ENCODE data around the gene MORC2.

Gene MORC2

DNA sequence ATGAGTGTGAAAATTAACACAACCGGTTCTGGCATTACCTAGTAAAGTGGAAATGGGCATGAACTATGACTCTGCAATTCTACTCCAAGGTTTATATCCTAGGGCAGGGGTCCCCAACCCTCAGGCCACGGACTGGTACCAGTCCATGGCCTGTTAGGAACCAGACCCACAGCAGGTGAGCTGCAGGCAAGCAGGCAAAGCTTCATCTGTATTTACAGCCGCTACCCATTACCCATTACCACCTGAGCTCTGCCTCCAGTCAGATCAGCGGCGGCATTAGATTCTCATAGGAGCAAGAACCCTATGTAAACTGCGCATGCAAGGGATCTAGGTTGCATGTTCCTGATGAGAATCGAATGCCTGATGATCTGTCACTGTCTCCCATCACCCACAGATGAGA lies 49.8 kb downstream of the MORC2 start:
- DNase-seq = no peak

DNA sequence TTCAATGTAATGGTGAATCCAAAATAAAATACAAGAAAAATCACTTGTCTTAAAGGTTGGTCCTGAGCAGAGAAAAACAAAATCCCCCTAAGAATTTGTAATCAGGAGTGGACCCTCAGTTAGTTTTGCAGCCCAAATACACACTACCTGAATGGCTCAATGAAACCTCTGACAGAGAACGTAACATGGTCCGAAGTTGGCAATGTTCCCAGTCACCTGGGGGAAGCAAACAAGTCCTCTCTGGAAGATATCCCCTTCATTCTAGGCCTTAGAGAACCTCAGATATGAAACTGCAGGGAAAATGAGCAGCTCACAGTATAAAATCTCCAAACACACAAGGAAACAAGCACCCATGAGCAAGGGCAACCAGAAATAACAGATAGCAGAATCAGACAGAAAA lies 58.2 kb downstream of the MORC2 start:
- no peak for DNase-seq

DNA sequence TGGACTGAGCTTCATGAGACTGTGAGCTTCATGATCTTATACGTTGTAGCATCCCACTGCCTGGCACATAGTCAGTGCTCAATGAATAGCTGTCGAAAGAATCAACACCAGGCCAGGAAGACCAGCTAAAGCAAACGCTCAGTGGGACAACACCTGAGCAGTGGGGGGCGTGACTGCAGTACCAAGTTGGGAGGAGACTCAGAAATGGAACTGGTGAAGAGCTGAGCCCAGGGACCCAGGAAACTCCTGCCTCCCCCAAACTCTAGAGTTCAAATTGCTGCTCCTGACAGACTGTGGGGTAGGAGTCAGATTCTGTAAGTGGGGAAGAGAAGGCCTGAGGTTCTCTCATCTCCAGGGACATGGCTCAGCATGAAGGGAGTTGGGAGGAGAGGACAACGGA lies 59.3 kb downstream of the MORC2 start:
- no peak for DNase-seq

DNA sequence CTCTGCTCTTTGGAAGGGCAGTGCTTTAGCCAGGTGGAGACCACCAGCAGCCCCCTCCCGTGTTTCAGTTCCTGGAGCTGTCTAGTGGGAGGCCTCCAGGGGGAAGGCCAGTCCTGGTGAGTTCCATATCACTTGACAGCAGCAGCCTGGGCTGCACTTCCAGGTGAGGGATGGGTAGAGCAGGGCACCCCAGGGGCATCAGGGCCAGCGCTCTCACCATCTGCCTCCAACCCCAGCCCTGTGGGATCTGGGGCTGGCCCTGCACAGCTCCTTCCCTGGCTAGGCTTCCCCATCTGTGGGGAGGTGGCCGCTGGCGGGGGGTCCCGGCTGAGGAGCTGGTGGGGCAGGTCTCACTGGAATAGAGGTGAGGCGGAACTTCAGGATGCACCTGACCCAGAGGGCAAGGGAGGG lies 60.5 kb downstream of the MORC2 start:
- no peak for DNase-seq

DNA sequence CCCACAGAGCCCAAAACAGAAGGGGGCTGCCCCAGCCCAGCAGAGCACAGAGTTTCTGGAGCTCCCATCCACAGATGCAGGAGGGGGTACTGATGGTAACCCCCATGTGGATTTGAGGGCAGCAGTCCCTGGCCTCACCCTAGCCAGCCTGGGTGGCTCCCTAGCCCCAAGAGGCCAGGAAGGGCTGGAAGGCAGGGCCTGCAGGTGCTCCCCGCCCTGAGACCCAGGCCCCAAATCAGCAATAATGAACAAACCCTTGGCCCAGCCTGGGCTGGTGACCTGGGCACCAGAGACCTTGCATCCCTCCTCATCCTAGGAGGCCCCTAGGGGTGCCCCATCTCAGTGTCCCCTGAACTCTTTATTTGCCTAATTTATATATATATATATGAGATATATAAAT lies 61.6 kb downstream of the MORC2 start:
- no peak for DNase-seq

DNA sequence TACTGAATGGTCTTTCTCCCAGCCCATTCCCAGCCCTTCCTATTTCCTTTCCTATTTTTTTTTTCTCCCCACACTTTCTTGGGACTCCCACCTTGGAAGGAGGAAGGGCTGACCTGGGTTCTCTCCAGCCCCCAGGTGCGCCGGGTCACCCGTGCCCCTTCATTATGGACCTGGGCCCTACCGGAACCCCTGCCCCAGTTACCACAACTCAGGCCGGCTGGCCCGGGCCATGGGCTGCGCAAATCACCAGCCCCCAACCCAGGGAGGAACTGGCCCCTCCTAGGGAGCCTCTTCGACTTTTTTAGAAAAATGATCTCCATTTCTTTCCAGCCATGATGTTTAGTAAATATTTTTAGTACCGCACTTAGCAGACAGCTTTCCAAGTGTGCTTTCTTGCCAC lies 62.2 kb downstream of the MORC2 start:
- DNase-seq = no peak

DNA sequence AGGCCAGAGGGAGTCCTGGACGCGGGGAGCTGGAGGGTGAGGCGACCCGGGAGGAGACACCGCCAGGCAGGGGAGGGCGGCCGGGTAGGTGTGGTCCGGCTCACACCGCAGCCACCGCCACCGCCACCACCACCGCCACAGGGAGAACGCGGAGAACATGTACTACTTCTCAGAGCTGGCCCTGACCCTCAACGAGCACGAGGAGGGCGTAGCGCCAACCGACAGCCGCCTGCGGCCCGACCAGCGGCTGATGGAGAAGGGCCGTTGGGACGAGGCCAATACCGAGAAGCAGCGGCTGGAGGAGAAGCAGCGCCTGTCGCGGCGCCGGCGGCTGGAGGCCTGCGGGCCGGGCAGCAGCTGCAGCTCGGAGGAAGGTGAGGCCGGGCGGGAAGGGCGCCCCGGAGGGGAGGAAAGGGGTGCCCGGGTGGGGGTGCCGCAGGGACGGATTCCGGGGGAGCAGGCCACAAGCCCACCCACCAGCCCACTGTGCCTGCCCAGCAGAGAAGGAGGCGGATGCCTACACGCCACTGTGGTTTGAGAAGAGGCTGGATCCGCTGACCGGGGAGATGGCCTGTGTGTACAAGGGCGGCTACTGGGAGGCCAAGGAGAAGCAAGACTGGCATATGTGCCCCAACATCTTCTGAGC lies 62.8 kb downstream of the MORC2 start:
- no peak for DNase-seq

DNA sequence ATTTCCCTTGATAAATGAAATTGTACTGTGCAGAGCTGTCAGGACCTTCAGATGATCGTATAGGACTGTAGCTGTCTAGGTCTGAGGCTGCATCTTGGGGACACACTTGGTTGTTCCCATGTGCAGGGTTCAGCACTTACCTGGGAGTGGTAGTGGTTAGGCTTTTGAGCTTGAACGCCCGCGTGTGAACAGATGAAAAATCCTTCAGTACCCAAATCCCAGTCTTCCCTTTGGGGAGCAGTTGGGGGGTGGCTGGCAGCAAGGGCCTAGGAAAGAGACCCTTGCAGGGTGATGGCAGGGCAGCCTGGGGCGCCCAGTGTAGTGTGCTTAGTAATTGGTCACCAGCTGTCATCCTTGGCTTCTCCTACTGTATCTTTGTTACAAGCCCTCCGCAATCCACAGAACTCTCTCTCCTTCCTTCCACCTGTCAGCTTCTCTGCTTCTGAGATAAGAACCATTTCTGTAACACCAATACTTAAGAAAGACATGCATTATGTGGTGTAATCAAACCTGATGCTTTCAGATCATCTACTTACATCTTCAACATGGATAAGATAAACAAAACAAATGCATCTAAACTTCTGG lies 64.6 kb downstream of the MORC2 start:
- no peak for DNase-seq

DNA sequence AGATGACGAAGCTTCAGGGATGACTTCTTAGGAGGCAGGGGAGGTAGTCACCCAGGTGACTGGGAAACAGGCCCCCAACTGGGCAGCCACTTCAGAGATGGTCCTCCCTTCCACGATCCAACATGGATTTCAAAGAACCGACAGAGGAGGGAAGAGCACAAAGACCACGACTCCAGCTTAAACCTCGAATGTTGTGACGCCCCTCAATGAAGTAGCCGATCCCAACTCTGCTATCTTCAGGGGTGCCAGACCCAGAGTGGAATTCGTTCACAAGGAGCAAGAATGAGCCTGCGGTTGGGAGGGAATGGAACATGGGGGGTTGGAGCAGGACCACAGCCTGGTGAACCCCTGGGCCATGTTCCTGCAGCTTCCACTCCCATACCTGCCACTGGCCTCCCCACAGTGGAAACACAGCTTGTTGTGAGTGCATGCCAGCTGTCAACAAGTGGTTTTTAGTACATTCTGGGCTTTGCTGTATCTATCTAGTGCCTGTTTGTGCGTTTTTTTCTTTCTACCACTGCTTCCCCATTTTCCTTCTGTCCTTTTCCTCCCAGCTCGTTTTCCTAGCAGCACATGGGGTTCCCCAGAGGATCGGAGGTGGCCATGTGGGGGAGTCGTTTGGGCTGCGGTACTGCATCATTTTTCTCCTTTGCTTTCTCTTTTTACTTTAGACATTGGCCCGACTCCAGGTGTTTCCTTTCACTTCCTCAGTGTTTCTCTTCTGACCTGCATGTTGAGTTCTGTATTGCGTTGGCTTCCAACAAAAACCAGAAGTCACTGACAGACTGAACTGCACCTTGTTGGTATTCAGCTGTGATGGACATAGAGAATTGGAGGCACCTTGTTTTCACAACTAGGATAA lies 65.8 kb downstream of the MORC2 start:
- no peak for DNase-seq

DNA sequence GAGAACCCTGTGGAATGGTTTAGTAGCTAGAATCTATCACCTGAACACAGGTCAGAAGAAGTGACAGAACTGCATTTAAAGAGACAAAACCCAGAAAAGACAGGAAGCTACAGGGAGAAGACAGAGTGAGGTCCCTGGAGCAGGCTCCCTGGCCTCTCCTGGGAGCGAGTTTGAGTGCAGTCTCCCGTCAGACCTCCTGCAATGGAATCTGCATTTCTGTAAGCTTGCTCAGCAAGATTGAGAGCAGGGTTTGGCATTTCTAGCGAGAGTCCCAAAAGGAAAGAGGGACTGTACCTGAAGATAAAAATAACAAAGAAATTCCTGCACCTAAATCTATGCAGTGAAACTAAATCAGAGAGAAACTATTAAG lies 74.2 kb downstream of the MORC2 start:
- DNase-seq = no peak

DNA sequence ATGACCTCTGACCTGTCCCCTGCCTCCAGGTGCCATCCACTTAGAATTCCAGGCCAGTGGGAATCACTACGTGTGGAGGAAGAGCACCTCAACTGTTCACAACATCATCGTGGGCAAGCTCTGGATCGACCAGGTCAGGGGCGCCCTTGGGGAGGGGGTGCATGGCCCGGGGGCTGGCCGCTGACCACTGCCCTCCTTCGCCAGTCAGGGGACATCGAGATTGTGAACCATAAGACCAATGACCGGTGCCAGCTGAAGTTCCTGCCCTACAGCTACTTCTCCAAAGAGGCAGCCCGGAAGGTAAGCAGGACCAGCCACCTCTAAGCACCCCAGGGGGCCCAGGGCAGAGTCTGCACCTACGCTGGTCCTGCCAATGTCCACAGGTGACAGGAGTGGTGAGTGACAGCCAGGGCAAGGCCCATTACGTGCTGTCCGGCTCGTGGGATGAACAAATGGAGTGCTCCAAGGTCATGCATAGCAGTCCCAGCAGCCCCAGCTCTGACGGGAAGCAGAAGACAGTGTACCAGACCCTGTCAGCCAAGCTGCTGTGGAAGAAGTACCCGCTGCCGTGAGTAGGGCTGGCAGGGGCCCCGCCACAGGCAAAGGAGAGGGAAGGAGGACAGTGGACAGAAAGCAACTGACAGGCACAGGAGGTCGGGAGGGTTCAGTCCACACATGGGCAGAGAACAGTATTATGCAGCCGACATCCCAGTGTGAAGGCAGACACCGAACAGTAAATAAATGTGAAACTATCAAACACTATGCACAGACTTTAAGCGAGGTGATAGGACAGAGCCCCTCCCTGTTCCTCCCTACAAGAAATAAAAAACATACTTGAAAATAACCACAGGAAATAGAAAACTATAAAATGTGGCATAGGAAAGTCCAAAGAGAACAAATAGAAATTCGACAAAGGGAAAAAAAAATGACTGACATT lies 74.9 kb downstream of the MORC2 start:
- DNase-seq = no peak

DNA sequence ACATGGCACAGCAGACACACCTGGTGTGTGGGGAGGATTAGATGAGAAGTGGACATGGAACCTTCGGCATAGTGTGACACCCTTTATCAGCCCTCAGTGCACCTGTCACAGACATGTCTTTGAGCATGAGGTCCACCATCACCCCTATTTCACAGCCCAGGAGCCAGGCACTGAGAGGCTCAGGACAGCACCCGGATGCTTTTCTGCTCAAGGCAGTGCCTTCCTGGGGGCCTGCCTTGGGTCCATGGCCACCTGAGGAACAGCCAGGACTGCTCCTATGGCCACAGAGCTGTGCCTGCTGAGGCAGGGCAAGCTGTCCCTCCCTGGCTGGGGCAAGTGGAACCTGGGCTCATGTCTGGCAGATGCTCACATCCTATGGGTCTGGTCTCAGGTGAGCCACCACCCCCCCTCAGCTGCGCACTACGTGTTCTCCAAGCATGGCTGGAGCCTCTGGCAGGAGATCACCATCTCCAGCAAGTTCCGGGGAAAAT lies 75.8 kb downstream of the MORC2 start:
- no peak for DNase-seq

DNA sequence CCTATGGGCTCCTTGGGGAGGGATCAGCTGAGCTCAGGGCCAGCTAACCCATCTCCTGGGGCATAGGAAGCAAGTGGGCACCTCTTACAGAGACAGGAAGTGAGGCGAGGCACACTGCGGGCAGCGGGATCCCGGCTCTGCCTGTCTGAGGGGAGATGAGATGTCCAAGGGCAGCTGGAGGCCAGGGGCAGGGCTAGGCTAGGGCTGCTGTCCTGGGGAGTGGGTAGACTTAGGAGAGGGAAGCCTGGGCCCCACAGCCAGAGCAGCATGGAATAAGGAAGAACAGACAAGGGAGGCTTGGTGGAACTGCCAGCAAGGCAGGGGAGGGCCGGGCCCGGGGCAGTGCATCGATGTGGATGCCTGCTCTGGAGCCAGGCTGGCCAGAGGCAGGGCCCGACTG lies 76.3 kb downstream of the MORC2 start:
- DNase-seq = no peak

DNA sequence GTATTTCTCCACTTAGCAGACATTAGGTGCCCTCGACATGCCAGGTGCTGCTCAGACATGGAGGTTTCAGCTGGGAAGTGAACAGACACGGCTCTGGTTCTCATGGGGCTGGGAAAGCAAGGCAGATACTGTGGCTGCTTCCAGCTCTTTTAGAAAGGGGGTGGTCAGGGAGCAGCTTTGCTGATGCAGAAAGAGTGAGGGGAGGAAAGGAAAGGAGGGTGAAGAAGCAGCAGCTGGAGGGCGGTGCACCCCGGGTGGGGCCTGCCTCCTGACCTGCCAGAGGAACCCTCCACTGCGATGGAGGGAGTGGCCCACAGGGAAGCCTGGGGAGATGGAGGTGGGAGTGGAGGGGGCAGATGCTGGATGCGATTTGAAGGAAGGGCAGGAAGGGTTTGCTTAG lies 76.8 kb downstream of the MORC2 start:
- no peak for DNase-seq

DNA sequence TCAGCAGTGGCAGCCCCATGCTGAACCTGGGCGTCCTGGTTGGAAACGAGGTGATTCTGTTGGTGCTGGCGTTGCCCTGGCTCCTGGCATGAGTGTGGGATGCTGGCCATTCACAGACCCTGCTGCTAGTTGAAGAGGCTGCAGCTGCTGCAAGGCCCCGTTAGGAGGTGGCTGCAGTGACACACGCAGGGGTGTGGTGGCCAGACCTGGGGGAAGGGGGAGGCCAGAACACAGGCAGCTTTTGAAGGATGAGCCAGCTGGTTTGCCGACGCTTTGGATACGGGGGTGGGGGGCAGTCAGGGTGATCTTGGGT lies 77.2 kb downstream of the MORC2 start:
- no peak for DNase-seq

DNA sequence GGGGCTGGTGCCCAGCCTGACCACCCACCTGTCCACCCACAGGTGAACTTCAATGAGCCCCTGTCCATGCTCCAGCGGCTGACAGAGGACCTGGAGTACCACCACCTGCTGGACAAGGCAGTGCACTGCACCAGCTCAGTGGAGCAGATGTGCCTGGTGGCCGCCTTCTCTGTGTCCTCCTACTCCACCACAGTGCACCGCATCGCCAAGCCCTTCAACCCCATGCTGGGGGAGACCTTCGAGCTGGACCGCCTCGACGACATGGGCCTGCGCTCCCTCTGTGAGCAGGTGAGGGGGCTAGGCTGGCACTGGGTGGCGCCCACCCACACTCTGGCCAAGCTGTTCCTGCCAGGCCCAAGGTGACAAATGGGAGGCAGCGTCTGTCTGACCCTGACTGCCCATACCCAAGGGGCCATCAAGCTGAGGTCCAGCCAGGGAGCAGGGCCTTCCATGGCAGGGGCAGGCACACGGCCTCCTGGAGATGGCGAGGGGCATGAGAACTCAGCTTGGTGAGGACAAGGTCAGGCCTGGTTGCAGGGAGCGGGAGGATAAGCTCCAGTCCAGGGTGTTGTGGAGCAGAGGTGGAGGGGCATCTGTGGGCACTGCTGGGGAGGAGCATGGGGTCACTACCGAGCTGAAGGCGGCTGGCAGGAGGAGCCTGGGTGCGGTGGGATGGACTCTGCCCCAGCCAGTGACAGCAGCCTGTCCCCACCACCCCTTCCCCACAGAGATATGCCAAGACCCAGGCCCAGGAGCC lies 77.7 kb downstream of the MORC2 start:
- no peak for DNase-seq

DNA sequence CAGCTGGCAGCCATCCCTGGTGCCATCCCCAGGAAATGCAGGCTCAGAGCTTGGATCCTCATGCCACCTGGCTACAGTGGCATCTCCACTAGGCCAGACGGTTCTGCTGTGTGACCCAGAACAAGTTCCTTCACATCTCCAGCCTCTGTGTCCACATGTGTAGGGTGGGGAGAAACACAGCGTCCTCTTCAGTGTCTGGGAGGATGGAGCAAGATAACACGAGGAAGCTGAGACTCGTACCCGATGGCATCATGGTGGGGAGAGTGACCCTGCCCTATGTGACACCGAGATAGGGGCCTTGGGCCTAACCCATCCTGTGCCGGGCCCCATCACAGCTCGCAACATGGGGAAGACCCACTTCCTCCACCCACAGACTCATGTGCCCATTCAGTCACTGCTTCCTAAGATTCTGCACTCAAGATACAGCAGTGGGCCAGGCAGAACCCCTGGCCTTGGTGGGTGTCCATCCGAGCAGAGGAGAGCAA lies 78.5 kb downstream of the MORC2 start:
- no peak for DNase-seq

DNA sequence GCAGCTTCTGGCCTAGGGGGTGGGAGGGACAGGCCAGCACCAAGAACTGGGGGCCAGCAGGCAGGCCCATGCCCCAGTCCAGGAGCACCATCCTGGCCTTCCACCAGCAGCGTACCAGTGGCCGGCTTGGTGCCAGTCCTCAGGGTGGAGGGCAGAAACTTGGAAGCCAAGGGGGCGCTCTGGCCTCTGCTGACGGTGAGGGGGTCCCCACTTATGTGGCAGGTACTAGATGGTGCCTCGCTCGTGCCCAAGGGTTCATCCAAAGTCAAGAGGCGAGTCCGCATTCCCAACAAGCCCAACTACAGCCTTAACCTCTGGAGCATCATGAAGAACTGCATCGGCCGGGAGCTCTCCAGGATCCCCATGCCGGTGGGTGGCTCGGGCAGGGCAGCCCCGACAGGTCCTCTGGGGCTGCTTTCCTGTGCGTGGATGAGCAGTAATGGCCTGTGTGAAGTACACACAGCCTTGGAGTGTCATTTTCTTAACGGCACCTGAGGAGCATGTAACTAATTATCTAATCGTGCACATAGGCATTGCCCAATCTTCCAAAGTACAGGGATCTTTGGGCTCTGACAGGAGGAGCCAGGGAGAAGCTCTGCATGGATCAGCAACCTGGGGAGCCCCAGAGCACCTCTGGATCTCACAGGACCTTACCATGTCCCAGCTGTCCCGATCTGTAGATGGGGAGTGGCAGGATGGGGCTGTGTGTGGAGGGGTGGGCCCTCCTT lies 79.1 kb downstream of the MORC2 start:
- no peak for DNase-seq

DNA sequence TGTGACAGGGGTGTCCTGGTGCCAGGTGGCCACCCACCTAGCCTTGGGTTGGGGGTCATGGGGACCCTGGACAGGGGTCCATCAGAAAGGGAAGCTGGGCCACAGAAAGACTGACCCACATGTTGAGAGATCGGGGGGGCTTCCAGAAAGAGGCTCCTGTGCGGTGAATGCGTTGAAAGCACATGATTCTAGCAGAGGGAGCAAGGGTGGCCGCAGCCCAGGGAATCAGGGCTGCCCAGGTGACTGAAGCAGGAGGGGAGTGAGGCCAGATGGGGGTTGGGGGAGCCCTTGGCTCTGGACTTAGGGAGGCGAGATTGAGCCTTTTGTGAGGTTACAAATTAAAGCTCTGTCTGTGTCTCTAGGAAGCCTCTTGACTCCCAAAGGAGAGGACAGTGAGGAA lies 80.7 kb downstream of the MORC2 start:
- no peak for DNase-seq

DNA sequence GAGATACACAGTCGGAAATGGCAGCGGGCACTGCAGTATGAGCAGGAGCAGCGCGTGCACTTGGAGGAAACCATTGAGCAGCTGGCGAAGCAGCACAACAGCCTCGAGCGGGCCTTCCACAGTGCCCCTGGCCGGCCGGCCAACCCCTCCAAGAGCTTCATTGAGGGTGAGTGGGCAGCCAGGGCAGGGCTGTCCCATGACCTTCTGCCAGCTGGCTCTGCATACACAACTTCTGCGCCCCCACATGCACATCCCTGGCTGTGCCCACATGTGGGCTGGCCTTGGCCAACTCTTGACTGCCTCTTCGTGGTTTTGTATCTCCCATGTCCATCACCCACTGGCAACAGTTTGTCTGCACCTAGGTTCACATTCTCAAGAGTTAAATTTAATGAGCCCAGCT lies 81.1 kb downstream of the MORC2 start:
- DNase-seq = no peak

DNA sequence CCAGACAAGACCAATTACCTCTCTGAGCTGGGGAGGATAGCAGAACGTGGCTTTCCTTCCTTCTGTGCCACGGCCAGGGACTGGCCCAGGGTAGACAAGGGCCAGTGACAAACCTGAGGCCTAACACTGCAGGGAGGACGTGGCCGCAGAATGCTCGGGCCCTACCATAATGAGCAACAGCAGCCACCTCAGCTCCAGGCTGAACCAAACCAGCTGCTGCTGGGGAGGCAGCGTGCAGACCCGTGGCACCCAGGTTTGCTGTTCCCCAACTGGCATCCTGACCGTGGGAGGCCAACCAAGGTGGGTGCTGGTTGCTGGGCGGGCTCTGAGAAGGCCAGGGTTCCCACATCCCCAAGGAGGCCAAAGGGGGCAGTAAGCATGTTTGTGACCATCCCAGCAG lies 83.0 kb downstream of the MORC2 start:
- DNase-seq = no peak

DNA sequence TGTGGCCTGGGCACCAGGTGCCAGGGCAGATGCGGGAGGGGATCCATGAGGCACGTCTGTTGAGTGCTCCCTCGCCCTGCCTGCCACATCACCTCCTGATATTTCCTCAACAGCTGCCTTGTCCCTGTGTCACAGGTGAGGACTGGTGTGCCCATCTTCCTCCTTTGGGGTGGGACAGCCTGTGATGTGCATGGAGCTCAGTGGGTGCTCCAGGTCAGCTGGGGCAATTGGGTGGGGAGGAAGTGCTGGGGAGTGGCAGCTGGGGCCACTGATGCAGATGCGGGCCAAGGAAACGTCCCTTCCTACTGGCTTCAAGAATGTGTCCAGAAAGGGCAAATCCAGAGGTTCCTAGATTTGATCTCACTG lies 83.6 kb downstream of the MORC2 start:
- no peak for DNase-seq
